Hepatocyte (in vitro differentiated cells): ENCODE data around the gene MAGI2.

Source experiments
- CTCF ChIP-seq: fragments of 200-600 bp; sonication (generic); IDR thresholded peaks from 2 replicates; pipeline ENCODE4 v1.5.1; 2016; ENCODE audit warnings: antibody characterized with exemption, mild to moderate bottlenecking; ENCODE audit not compliant: poor library complexity
- EZH2 ChIP-seq: fragments of 200-600 bp; sonication (generic); IDR thresholded peaks from 2 replicates; pipeline ENCODE4 v1.6.1; 2016; ENCODE audit warnings: antibody characterized with exemption, mild to moderate bottlenecking, borderline replicate concordance

- TF ChIP-seq CTCF (no peak), EZH2 (no peak)
These were observed 884.8 kb downstream of the MAGI2 start for GRCh38 chr7:78568690-78569089.
